Endothelial cell of umbilical vein (primary cell): ENCODE results near the gene SPCS1. TPM values are rescaled to one million over a fixed set of nuclear protein-coding genes. Genes with fewer than 3 reads are reported as not detected.

Source experiments
- BruUV-seq: library from RNA; stranded (reverse); fragments of 400-500 nt; replicated peaks from 2 replicates; lab custom pipeline; 2021; lab: Mats Ljungman, UMichigan
- CTCF ChIA-PET: fragments of 300-600, 350-600 bp; sonication (Branson Sonifier 250); formaldehyde crosslinking; loops from one replicate; lab custom pipeline; 2021; ENCODE audit warnings: antibody characterized with exemption, inconsistent platforms; lab: Charles Lee
- POLR2A ChIA-PET: fragments of 300-600, 350-600 bp; sonication (Branson Sonifier 250); formaldehyde crosslinking; loops from one replicate; lab custom pipeline; 2021; ENCODE audit warnings: antibody characterized with exemption, inconsistent platforms; lab: Charles Lee
- DNase-seq: peaks from one replicate; pipeline ENCODE4 v3.0.0-alpha.2; 2011; ENCODE audit warnings: low read depth, low spot score
- FAIRE-seq: peaks from 2 replicates; lab custom pipeline; 2011; peaks lifted over from hg19 to GRCh38; lab: Jason Lieb, UNC
- H2AFZ ChIP-seq: 2 replicates; pipeline ENCODE4 v1.6.0; 2012; ENCODE audit warnings: low read depth, low read length, control low read depth, inconsistent platforms
- H3K27ac ChIP-seq: 2 replicates; pipeline ENCODE4 v1.5.1; 2011; ENCODE audit warnings: low read depth, mild to moderate bottlenecking, control low read depth, low read length, moderate library complexity; ENCODE audit not compliant: insufficient read depth
- H3K27me3 ChIP-seq, 2 experiments: 2 replicates each; pipeline versions ENCODE4 v1.6.0 to v1.6.1; 2011; ENCODE audit warnings: low read length in 2 of 2, mixed read lengths in 1 of 2; ENCODE audit not compliant: control insufficient read depth in 2 of 2, insufficient read depth in 2 of 2
- H3K36me3 ChIP-seq, 2 experiments: 2 replicates in 1 of 2; 3 replicates in 1 of 2; pipeline ENCODE4 v1.5.1; 2011; ENCODE audit warnings: low read length in 2 of 2, mild to moderate bottlenecking in 1 of 2, moderate library complexity in 1 of 2; ENCODE audit not compliant: control insufficient read depth in 2 of 2, insufficient read depth in 2 of 2; ENCODE audit errors: extremely low read depth in 1 of 2
- H3K4me1 ChIP-seq: 3 replicates; pipeline ENCODE4 v1.5.1; 2011; ENCODE audit warnings: mild to moderate bottlenecking, low read length; ENCODE audit not compliant: control insufficient read depth, insufficient read depth; ENCODE audit errors: extremely low read depth
- H3K4me2 ChIP-seq: 2 replicates; pipeline ENCODE4 v1.6.1; 2011; ENCODE audit warnings: low read length, control low read depth, mixed read lengths; ENCODE audit not compliant: insufficient read depth
- H3K4me3 ChIP-seq, 3 experiments: fragments of 200-600 bp in 1 of 3; sonication (generic), shearing (Covaris generic) in 1 of 3; replicated peaks in 1 of 3; 2 replicates each; pipeline ENCODE4 v1.5.1; 2011 to 2016; ENCODE audit warnings: control low read depth in 3 of 3, low read length in 3 of 3, mild to moderate bottlenecking in 2 of 3, inconsistent platforms in 1 of 3, low read depth in 1 of 3, moderate library complexity in 1 of 3; ENCODE audit not compliant: insufficient read depth in 1 of 3
- H3K79me2 ChIP-seq: 2 replicates; pipeline ENCODE4 v1.6.0; 2012; ENCODE audit warnings: low read length, inconsistent platforms; ENCODE audit not compliant: control insufficient read depth, insufficient read depth
- H3K9ac ChIP-seq: replicated peaks from 2 replicates; pipeline ENCODE3; 2011; ENCODE audit warnings: low read length, control low read depth; ENCODE audit not compliant: insufficient read depth; ENCODE audit errors: extremely low read depth
- H3K9me1 ChIP-seq: replicated peaks from 3 replicates; pipeline ENCODE4 v1.6.0; 2011; ENCODE audit warnings: mild to moderate bottlenecking, low read length; ENCODE audit not compliant: control insufficient read depth, insufficient read depth; ENCODE audit errors: extremely low read depth
- H3K9me3 ChIP-seq: replicated peaks from 2 replicates; pipeline ENCODE4 v1.5.1; 2012; ENCODE audit warnings: low read length, inconsistent platforms; ENCODE audit not compliant: control insufficient read depth, insufficient read depth
- H4K20me1 ChIP-seq: replicated peaks from 2 replicates; pipeline ENCODE3; 2011; ENCODE audit warnings: mild to moderate bottlenecking, low read length; ENCODE audit not compliant: control insufficient read depth, insufficient read depth; ENCODE audit errors: extremely low read depth
- FOS ChIP-seq: IDR thresholded peaks from 2 replicates; pipeline ENCODE4 v1.6.1; 2011; ENCODE audit warnings: mild to moderate bottlenecking, low read length, moderate library complexity, borderline replicate concordance; ENCODE audit not compliant: insufficient read depth
- GATA2 ChIP-seq: IDR thresholded peaks from 2 replicates; pipeline ENCODE4 v1.7.0; 2011; ENCODE audit warnings: low read depth, mild to moderate bottlenecking, moderate library complexity, mixed read lengths, low read length; ENCODE audit not compliant: insufficient read length, insufficient read depth
- JUN ChIP-seq: IDR thresholded peaks from 2 replicates; pipeline ENCODE4 v1.6.1; 2011; ENCODE audit warnings: borderline replicate concordance, low read depth; ENCODE audit not compliant: insufficient read length, insufficient read depth
- POLR2A ChIP-seq: IDR thresholded peaks from 2 replicates; pipeline ENCODE4 v1.6.1; 2012; ENCODE audit warnings: low read depth, mild to moderate bottlenecking, control low read depth, low read length
- POLR2AphosphoS5 ChIP-seq: IDR thresholded peaks from 2 replicates; pipeline ENCODE4 v1.6.1; 2012; ENCODE audit warnings: low read depth, mild to moderate bottlenecking, control low read depth, low read length, moderate library complexity; ENCODE audit not compliant: insufficient read depth
- dilution Hi-C: fragments of 300-500 bp; cut with MboI; formaldehyde crosslinking; loops from one replicate; pipeline ENCODE4 v1.15.0; 2019; ENCODE audit warnings: low sequenced_read_pairs; ENCODE audit not compliant: extremely low pct_ligation_motif_present
- intact Hi-C: fragments of 100-400 bp; cut with micrococcal nuclease; formaldehyde crosslinking; loops from one replicate; pipeline ENCODE4 v1.10.0; 2022
- polyA plus RNA-seq, 4 experiments: library from polyadenylated mRNA; depleted of rRNA in 3 of 4; stranded (reverse) in 3 of 4; unstranded in 1 of 4; fragments of >200 nt; gene quantifications; 2 replicates each; pipeline versions ENCODE4 v1.2.1 to v1.2.3, GENCODE V29; 2011 to 2012; ENCODE audit warnings: missing spikeins in 1 of 4
- total RNA-seq: library from RNA; stranded (reverse); gene quantifications from 2 replicates; pipeline ENCODE4 v1.2.3, GENCODE V29; 2021

The SPCS1 gene
- total and polyA plus RNA-seq, 2 donors (not counting 3 experiments of a cell fraction or from before 2014, with no cell fraction given) = 100 to 240 TPM

DNA sequence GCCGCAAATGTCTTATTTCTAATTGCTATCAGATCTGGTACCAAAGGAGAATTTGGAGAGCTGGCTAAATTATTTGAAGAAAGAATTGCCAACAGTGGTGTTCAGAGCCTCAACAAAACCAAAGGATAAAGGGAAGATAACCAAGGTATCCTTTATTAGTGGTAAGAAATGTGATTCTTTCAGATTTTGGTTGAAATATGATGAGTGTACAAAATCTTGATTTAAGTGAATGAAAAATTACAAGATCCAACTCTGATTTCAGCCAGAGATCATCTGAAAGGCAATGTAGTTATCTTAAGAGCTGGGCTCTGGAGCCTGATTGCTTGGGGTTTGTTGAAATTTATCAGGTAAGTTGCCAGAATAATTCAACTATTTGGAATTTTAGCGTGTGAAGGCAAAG is 15.3 kb upstream of the SPCS1 start:
- Histone ChIP-seq H3K9ac (no peak overlapping the region), H3K27me3 (no peaks in the 10 kb centered on the region), H4K20me1 (peaks cover 2% of the 10 kb centered on the region), H3K4me2 (no peak overlapping the region), H3K4me3 (no peak overlapping the region), H2AFZ (no peak overlapping the region), H3K79me2 (peaks cover 52% of the 10 kb centered on the region), H3K36me3 (peaks cover 48 to 58% of the 10 kb centered on the region in 2 experiments), H3K4me1 (peaks cover 11% of the 10 kb centered on the region), H3K9me3 (no peaks in the 10 kb centered on the region), H3K9me1 (no peaks in the 10 kb centered on the region), H3K27ac (no peak overlapping the region)
- BruUV-seq = no TSS peak
- dilution Hi-C loops (no loop called here), intact Hi-C loops (no loop called here)
- POLR2A ChIA-PET = no interaction called here
- no peak for DNase-seq
- CTCF ChIA-PET = no interaction called here
- TF ChIP-seq JUN (no peak), GATA2 (no peak)
- FAIRE-seq = no peak

DNA sequence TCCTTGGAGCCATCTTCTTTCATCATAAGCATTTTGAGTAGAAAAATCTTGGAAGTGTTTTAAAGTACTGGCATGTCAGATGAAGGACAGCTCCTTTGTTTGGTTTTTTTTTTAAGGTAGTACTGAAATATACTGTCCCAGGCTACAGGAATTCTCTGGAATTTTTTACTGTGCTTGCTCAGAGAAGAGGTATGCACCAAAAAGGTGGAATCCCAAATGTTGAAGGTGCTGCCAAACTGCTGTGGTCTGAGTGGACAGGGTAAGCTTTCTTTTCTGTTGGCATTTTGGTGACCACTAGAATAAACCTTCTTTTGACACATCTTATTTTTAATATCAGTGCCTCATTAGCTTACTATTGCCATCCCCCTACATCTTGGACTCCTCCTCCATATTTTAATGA is 12.8 kb upstream of the SPCS1 start:
- DNase-seq = no peak
- Histone ChIP-seq H3K9ac (no peak overlapping the region), H3K36me3 (peaks cover 50 to 68% of the 10 kb centered on the region in 2 experiments), H3K27ac (no peak overlapping the region), H3K27me3 (no peaks in the 10 kb centered on the region), H3K9me1 (no peaks in the 10 kb centered on the region), H3K4me2 (no peak overlapping the region), H3K9me3 (no peaks in the 10 kb centered on the region), H3K4me3 (no peak overlapping the region), H2AFZ (no peak overlapping the region), H3K79me2 (peaks cover 33% of the 10 kb centered on the region), H3K4me1 (no peaks in the 10 kb centered on the region), H4K20me1 (peaks cover 2% of the 10 kb centered on the region)
- intact Hi-C loops = no loop called here
- ChIA-PET CTCF (interaction anchor here (1.3 kb wide), 1 partner anchor 12 kb away, joined by 3 read pairs; the partner anchor contains the start of genes GLT8D1 and SPCS1), POLR2A (no interaction called here)
- BruUV-seq = no TSS peak
- TF ChIP-seq FOS (no peak), GATA2 (no peak), POLR2A (no peak), POLR2AphosphoS5 (no peak)
- dilution Hi-C loops = no loop called here
- FAIRE-seq = no peak
